AG10803 (cell line): ENCODE data around the gene CCDC190.

ENCODE experiments used
- DNase-seq: peaks from one replicate; pipeline ENCODE4 v3.0.0; 2010; ENCODE audit warnings: low read depth
- H3K4me3 ChIP-seq: 2 replicates; pipeline ENCODE4 v1.5.1; 2011; ENCODE audit warnings: mild to moderate bottlenecking, low read length, control low read depth
- CTCF ChIP-seq: conservative IDR thresholded peaks from 2 replicates; pipeline ENCODE4 v1.5.1; 2011; ENCODE audit warnings: mild to moderate bottlenecking, low read length, control low read depth, inconsistent platforms

Gene CCDC190

GRCh38 chr1:162847839-162848453 is 13.0 kb downstream of the CCDC190 start:
- TF ChIP-seq CTCF: peak; percentile 94
- H3K4me3 ChIP-seq: no peak overlapping the region
- peak; percentile 70 for DNase-seq

GRCh38 chr1:162846256-162847212 is 14.4 kb downstream of the CCDC190 start:
- DNase-seq: peak; percentile 38
- TF ChIP-seq CTCF: no peak
- no peak overlapping the region for H3K4me3 ChIP-seq

- no peak for TF ChIP-seq CTCF
- DNase-seq: no peak
- H3K4me3 ChIP-seq: no peak overlapping the region
Measured at GRCh38 chr1:162844153-162844552, 16.8 kb downstream of the CCDC190 start.

GRCh38 chr1:162840250-162840839 is 20.6 kb downstream of the CCDC190 start:
- TF ChIP-seq CTCF: no peak; the same call in 1 of the 2 replicates
- DNase-seq: no peak

DNA sequence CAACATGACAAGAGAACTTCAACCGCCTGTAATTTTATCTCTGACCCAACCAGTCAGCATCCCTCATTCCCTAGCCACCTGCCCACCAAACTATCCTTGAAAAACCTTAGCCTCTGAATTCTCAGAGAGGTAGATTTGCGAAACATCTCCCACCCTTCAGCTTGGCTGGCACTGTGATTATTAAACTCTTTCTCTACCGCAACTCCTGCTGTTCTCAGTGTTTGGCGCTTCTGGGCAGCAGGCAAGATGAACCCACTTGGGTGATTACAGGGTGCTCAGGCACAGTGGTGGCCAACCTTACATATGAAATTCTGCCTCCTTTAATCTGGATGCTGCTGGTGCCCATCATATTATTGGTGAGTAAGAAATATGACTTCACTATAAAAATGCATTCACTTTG is 22.1 kb downstream of the CCDC190 start:
- no peak for DNase-seq
- TF ChIP-seq CTCF: no peak
- H3K4me3 ChIP-seq: no peak overlapping the region

More at GRCh38 chr1:162840250-162840839, 20.6 kb downstream of the CCDC190 start:
- H3K4me3 ChIP-seq: no peak overlapping the region

DNA sequence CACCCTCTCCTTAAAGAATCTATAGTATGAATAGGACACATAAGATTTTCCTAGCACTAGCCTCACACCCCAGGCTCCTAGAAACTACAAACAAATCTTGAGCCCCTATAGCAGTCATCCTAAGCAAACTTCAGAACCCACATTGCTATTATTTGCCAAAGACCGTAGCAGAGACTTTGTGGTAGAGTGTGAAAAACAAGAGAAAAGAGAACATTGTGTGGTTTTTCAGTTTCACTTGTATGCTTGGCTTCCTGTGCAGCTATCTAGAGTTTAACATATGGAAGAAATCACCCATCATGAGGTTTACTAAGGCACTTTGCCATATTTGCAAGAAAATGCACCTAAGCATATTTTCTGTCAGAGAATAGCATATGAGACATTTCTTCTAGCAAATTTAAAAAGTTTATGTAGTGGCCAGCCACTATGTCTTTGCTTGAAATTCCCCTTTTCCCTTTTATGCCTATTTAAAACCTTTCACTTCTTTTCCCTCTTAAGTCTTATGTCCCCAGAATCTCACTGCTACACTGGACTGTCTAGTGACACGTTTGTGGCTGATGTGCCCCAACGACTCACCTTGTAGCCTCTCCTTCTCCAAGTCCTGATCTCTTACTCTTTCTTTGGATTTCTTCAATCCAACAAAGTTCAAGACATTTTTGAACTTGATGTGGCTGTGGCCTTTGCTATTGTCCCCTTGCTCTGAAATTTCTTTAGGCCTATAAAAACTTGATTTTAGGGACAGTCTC is 25.6 kb downstream of the CCDC190 start:
- TF ChIP-seq CTCF: no peak
- DNase-seq: no peak
- H3K4me3 ChIP-seq: no peak overlapping the region
